Smooth muscle cell (in vitro differentiated cells): ENCODE results near the gene UMOD. TPM values are rescaled to one million over a fixed set of nuclear protein-coding genes. Genes with fewer than 3 reads are reported as not detected.
"Not testable (repeated sequence)": the region's sequence is repeated elsewhere in the genome, so short reads cannot be mapped to it uniquely, and the experiment has no call there.

Experiments used
- DNase-seq: peaks from one replicate; lab custom pipeline; 2025; ENCODE audit not compliant: unreplicated experiment; lab: John Stamatoyannopoulos, UW
- H2AFZ ChIP-seq: fragments of 200-600 bp; sonication (generic); 2 replicates; pipeline ENCODE4 v1.6.0; 2016; ENCODE audit warnings: antibody characterized with exemption, low read depth, mild to moderate bottlenecking
- H3F3A ChIP-seq: fragments of 200-600 bp; sonication (generic); 2 replicates; pipeline ENCODE4 v1.6.0; 2017; ENCODE audit warnings: antibody characterized with exemption, low read depth
- H3K27ac ChIP-seq: fragments of 200-600 bp; sonication (generic); 2 replicates; pipeline ENCODE4 v1.5.1; 2016; ENCODE audit warnings: low read depth, mild to moderate bottlenecking
- H3K27me3 ChIP-seq: fragments of 200-600 bp; sonication (generic); 2 replicates; pipeline ENCODE4 v1.6.1; 2016; ENCODE audit warnings: low read depth, mild to moderate bottlenecking
- H3K36me3 ChIP-seq: fragments of 200-600 bp; sonication (generic); 2 replicates; pipeline ENCODE4 v1.5.1; 2016; ENCODE audit warnings: low read depth
- H3K4me1 ChIP-seq: fragments of 200-600 bp; sonication (generic); 2 replicates; pipeline ENCODE4 v1.5.1; 2016; ENCODE audit warnings: low read depth
- H3K4me2 ChIP-seq: fragments of 200-600 bp; sonication (generic); 2 replicates; pipeline ENCODE4 v1.6.0; 2016; ENCODE audit warnings: mild to moderate bottlenecking
- H3K4me3 ChIP-seq: fragments of 200-600 bp; sonication (generic); 2 replicates; pipeline ENCODE4 v1.5.1; 2016; ENCODE audit warnings: mild to moderate bottlenecking
- H3K79me2 ChIP-seq: fragments of 200-600 bp; sonication (generic); 2 replicates; pipeline ENCODE4 v1.6.0; 2016; ENCODE audit warnings: low read depth, mild to moderate bottlenecking
- H3K9ac ChIP-seq: fragments of 200-600 bp; sonication (generic); 2 replicates; pipeline ENCODE4 v1.6.0; 2016; ENCODE audit warnings: low read depth
- H3K9me3 ChIP-seq: fragments of 200-600 bp; sonication (generic); replicated peaks from 2 replicates; pipeline ENCODE4 v1.5.1; 2016; ENCODE audit warnings: low read depth
- H4K20me1 ChIP-seq: fragments of 200-600 bp; sonication (generic); 2 replicates; pipeline ENCODE4 v1.6.0; 2016; ENCODE audit warnings: low read depth
- WGBS: methylation state at CpG from one replicate; pipeline ENCODE4 v1.1.7; 2016; ENCODE audit warnings: low lambda C conversion rate; 5-methylcytosine and 5-hydroxymethylcytosine counted together
- polyA plus RNA-seq: library from polyadenylated mRNA; unstranded; fragments of >200 nt; fragmentation: Nextera tagmentation; extraction: Ambion mirVana; gene quantifications from 2 replicates; pipeline ENCODE4 v1.2.1, GENCODE V29; 2016
- total RNA-seq: library from RNA; depleted of rRNA; stranded (reverse); fragments of >200 nt; gene quantifications from 2 replicates; pipeline ENCODE4 v1.2.3, GENCODE V29; 2014
- TF ChIP-seq, protein P1 (sequence below): fragments of 200-600 bp; sonication (generic); IDR thresholded peaks from 2 replicates; pipeline ENCODE4 v1.5.1; 2017; ENCODE audit warnings: borderline replicate concordance, mild to moderate bottlenecking, antibody characterized with exemption; ENCODE audit not compliant: insufficient read depth, poor library complexity, severe bottlenecking

UMOD gene
- total and polyA plus RNA-seq, 2 experiments from 2014 or later = not detected

DNA sequence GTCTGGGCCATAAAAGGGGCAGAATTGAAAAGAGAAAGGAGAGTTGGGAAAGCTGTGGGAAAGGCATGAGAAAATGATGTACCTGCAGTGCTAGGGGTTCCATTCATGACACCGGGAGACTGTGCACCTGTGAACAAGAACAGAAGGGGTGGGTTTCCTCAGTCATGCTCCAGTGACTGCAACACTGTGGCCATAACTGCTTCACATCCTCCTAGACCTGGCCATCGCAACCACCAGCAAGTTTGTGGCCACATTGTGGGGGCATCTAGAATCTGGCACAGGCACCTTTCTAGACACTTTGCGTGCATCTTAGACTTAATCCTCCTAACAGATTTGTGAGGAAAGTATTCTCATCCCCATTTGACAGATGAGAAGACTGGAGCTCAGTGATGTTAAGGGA, 37.9 kb downstream of the UMOD start:
- H3K36me3 ChIP-seq = no peaks in the 10 kb centered on the region
- H3K4me2 ChIP-seq = no peak overlapping the region
- WGBS = 96% methylated on average over 3 of the region's 3 CpGs
- no peaks in the 10 kb centered on the region for H3K9me3 ChIP-seq
- H4K20me1 ChIP-seq = no peaks in the 10 kb centered on the region
- no peaks in the 10 kb centered on the region for H3F3A ChIP-seq
- H3K79me2 ChIP-seq = no peaks in the 10 kb centered on the region
- no peaks in the 10 kb centered on the region for H3K4me1 ChIP-seq
- no peak overlapping the region for H3K27ac ChIP-seq
- TF ChIP-seq, protein P1, sequence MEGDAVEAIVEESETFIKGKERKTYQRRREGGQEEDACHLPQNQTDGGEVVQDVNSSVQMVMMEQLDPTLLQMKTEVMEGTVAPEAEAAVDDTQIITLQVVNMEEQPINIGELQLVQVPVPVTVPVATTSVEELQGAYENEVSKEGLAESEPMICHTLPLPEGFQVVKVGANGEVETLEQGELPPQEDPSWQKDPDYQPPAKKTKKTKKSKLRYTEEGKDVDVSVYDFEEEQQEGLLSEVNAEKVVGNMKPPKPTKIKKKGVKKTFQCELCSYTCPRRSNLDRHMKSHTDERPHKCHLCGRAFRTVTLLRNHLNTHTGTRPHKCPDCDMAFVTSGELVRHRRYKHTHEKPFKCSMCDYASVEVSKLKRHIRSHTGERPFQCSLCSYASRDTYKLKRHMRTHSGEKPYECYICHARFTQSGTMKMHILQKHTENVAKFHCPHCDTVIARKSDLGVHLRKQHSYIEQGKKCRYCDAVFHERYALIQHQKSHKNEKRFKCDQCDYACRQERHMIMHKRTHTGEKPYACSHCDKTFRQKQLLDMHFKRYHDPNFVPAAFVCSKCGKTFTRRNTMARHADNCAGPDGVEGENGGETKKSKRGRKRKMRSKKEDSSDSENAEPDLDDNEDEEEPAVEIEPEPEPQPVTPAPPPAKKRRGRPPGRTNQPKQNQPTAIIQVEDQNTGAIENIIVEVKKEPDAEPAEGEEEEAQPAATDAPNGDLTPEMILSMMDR = no peak
- H3K27me3 ChIP-seq = peaks cover 4% of the 10 kb centered on the region
- no peak overlapping the region for H3K9ac ChIP-seq
- no peak overlapping the region for H3K4me3 ChIP-seq
- no peak overlapping the region for H2AFZ ChIP-seq
- no peak for DNase-seq

DNA sequence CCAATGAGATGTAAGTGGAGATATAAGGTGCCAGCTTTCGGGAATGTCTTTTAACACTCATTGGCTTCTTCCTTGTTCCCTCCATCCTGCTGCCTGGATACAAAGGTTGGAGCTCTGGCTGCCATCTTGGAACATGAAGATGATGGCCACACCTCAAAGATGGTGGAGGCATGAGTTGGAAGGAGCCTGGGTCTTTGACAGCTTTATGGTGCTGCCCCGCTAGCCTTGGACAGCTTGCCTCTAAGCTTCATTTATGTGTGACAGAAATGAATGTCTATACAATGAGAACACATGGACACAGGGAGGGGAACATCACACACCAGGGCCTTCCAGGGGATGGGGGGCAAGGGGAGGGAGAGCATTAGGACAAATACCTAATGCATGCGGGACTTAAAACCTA, 38.8 kb downstream of the UMOD start:
- DNase-seq = no peak
- no peaks in the 10 kb centered on the region for H3K79me2 ChIP-seq
- H3K4me3 ChIP-seq = no peak overlapping the region
- H3K27me3 ChIP-seq = peaks cover 4% of the 10 kb centered on the region
- no peaks in the 10 kb centered on the region for H3K36me3 ChIP-seq
- WGBS = 88% methylated on average over 3 of the region's 3 CpGs
- no peak overlapping the region for H3K4me2 ChIP-seq
- no peak overlapping the region for H3K27ac ChIP-seq
- H4K20me1 ChIP-seq = no peaks in the 10 kb centered on the region
- H2AFZ ChIP-seq = no peak overlapping the region
- H3F3A ChIP-seq = no peaks in the 10 kb centered on the region
- H3K9me3 ChIP-seq = no peaks in the 10 kb centered on the region
- TF ChIP-seq, protein P1 = no peak
- no peaks in the 10 kb centered on the region for H3K4me1 ChIP-seq
- H3K9ac ChIP-seq = no peak overlapping the region

DNA sequence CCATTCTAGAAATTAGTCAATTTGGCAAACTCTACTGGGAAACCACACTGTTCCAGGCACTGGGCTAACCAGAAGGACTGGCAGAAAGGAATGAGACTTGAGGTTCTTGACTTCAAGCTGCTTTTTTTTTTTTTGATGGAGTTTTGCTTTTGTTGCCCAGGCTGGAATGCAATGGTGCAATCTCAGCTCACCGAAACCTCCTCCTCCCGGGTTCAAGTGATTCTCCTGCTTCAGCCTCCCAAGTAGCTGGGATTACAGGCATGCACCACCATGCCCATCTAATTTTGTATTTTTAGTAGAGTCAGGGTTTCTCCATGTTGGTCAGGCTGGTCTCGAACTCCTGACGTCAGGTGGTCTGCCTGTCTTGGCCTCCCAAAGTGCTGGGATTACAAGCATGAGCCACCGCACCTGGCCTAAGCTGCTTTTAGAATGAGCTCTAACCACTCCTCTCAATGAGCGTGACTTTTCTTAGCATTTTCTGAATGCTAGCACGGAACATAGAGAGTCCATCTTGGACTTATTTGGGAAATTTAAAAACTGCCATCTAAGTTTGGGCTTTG, 39.9 kb downstream of the UMOD start:
- not testable (repeated sequence) for H2AFZ ChIP-seq, H3K27ac ChIP-seq, H3K27me3 ChIP-seq, H3K9me3 ChIP-seq, H4K20me1 ChIP-seq, H3K9ac ChIP-seq, H3K4me2 ChIP-seq, H3K4me1 ChIP-seq, H3K36me3 ChIP-seq, H3K79me2 ChIP-seq, H3K4me3 ChIP-seq, H3F3A ChIP-seq, DNase-seq
- WGBS = 96% methylated on average over 7 of the region's 7 CpGs

DNA sequence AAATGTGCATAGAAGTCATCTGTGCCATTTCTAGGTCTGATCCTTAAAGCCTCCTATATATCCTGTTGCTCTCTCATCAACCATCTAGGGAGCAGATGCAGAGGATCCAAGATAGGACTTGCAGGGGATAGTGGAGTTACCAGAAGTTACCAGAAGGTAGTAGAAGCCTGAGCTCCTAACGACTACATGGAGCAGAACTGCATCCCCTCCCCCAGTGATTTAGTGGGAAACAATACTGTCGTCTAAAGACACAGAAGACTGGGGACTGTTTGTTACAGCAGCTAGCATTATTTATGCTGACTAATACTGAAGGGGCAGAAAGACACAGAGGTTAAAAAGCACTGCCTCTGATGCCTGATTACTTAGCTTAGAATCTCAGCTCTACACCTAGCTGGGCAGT, 41.0 kb downstream of the UMOD start:
- H3K4me1 ChIP-seq = no peaks in the 10 kb centered on the region
- no peaks in the 10 kb centered on the region for H3K36me3 ChIP-seq
- no peak overlapping the region for H3K9ac ChIP-seq
- TF ChIP-seq, protein P1 = no peak
- H2AFZ ChIP-seq = no peak overlapping the region
- H3K4me3 ChIP-seq = no peak overlapping the region
- no peak for DNase-seq
- H3K4me2 ChIP-seq = no peak overlapping the region
- no peaks in the 10 kb centered on the region for H3K9me3 ChIP-seq
- H3K27ac ChIP-seq = no peak overlapping the region
- WGBS = 71% methylated on average over 2 of the region's 2 CpGs
- no peaks in the 10 kb centered on the region for H4K20me1 ChIP-seq
- H3F3A ChIP-seq = no peaks in the 10 kb centered on the region
- H3K27me3 ChIP-seq = peaks cover 6% of the 10 kb centered on the region
- no peaks in the 10 kb centered on the region for H3K79me2 ChIP-seq
